GM19395 (cell line): ENCODE results near the gene HAUS5.

Source experiments
- ATAC-seq: cut with Tn5 transposase; IDR thresholded peaks from one replicate; pipeline ENCODE4 v1.9.1; 2021; ENCODE audit warnings: mild to moderate bottlenecking, moderate library complexity; ENCODE audit not compliant: unreplicated experiment

The HAUS5 gene

GRCh38 chr19:35669974-35670373 is 57.4 kb downstream of the HAUS5 start:
- no peak for ATAC-seq

DNA sequence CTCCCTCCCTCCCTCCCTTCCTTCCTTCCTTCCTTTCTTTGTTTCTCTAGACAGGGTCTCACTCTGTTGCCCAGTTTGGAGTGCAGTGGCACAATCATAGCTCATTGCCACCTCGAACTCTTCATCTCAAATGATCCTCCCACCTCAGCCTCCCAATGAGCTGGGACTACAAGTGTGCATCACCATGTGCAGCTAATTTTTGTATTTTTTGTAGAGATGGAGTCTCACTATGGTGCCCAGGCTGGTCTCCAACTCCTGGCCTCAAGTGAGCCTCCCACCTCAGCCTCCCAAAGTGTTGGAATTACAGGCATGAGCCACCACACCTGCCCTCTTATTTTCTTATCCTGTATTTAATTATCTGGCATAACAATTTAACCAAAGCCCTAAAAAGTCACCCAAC is 58.2 kb downstream of the HAUS5 start:
- no peak for ATAC-seq

DNA sequence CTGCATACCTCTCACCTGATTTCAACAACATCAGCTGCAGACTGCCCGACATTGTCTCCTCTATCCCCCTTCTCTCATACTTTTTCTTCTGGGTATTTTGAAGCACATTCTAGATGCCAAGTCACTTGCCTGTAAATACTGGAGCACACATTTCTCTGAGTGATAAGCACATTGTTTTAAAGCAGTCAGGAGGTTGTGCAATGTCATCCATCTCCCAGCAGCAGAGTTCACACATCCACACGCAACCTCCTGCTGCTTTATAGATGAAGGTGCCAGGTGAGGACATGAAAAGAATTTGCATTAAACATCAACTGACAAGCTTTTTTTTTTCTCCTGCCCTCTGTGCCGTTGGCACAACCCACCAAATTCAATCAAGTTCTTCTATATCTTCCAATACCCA is 59.3 kb downstream of the HAUS5 start:
- no peak for ATAC-seq

DNA sequence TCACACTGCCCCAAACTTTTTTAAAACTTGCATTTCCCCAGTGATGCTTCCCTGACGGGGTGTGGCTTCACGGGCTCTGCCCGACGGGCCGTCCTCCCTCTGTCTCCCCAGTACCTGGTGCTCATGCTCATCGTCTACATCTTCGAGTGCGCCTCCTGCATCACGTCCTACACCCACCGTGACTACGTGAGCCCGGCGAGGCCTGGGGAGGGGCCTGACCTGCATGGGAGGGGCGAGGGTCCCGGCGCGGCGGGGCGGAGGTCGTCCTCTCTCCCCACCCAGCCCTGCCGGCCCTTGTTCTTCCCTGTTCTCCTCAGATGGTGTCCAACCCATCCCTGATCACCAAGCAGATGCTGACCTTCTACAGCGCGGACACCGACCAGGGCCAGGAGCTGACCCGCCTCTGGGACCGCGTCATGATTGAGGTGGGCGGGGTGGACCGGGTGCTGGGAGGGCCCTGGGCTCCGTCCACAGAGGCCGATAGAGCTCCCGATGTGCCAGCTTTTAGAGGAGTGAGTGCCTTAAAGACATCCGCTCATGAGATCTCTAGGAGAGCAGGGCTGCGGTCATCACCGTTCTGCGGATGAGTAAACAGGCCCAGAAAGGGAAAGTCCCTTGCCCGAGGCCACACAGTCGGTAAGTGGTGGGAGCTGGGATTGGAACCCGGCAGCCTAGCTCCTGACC is 60.7 kb downstream of the HAUS5 start:
- no peak for ATAC-seq
